ENCODE measurements around the gene PRR5.
A peak's percentile ranks its signal among the peaks of the same experiment; 100 is the strongest.
"Not testable (repeated sequence)": the region's sequence is repeated elsewhere in the genome, so short reads cannot be mapped to it uniquely, and the experiment has no call there.

PRR5 gene

DNA sequence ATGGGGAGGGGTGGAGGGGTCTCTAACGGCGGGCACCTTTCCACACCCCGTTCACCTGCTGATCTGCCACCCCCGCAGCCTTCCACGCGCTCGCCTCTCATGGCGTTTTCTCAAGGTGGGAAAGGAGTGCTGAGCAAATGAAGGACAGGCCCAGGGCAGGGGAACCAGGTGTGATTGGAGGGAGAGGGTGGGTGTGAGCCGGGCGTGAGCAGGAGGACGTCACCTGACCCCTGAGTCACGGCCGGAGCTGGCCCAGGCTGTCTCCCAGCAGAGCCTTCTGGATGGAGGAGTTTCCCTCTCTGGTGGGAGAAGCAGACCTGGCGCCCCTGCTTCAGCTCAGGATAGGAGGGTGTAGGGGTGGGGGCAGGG is 36.3 kb downstream of the PRR5 start:
- Mint-ChIP-seq H3K27ac (peak overlapping the region in 1 of 3 experiments; percentile 62), H3K36me3 (ENCODE audit: low read depth) (no peaks in the 10 kb centered on the region), H3K27me3 (ENCODE audit: low read depth) (peaks cover 10% of the 10 kb centered on the region), H3K4me3 (no peak overlapping the region), H3K4me1 (peaks cover 5% of the 10 kb centered on the region), H3K9me3 (no peaks in the 10 kb centered on the region)
- TF ChIP-seq, protein P1, sequence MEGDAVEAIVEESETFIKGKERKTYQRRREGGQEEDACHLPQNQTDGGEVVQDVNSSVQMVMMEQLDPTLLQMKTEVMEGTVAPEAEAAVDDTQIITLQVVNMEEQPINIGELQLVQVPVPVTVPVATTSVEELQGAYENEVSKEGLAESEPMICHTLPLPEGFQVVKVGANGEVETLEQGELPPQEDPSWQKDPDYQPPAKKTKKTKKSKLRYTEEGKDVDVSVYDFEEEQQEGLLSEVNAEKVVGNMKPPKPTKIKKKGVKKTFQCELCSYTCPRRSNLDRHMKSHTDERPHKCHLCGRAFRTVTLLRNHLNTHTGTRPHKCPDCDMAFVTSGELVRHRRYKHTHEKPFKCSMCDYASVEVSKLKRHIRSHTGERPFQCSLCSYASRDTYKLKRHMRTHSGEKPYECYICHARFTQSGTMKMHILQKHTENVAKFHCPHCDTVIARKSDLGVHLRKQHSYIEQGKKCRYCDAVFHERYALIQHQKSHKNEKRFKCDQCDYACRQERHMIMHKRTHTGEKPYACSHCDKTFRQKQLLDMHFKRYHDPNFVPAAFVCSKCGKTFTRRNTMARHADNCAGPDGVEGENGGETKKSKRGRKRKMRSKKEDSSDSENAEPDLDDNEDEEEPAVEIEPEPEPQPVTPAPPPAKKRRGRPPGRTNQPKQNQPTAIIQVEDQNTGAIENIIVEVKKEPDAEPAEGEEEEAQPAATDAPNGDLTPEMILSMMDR (IDR thresholded peaks at IDR 0.05; ENCODE audit: unreplicated experiment in 3 of 3) = no peak

DNA sequence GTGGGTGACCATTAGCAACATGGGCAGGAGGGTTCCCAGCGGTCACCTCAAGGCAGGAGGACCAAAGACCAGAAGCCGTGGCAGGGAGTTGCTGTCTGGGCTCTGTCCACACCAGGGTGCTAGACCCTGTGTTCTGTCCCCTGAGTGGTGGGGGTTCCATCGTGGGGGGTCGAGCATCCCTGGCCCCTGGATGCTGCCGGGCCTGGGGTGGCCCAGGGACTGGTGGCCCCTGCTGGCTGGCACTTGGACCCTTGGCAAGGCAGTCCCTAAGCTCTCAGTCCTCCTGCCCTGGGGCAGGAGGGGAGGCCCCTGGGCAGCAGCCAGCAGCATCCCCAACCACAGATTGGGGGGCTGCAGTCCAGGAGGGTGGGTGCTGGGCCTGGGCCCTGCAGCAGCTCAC is 37.0 kb downstream of the PRR5 start:
- peaks cover 10% of the 10 kb centered on the region for H3K27me3 Mint-ChIP-seq (ENCODE audit: low read depth)
- H3K36me3 Mint-ChIP-seq (ENCODE audit: low read depth) = no peaks in the 10 kb centered on the region
- peaks cover 10% of the 10 kb centered on the region for H3K4me1 Mint-ChIP-seq
- H3K9me3 Mint-ChIP-seq = no peaks in the 10 kb centered on the region
- no peak overlapping the region for H3K4me3 Mint-ChIP-seq
- TF ChIP-seq, protein P1 (IDR thresholded peaks at IDR 0.05; ENCODE audit: unreplicated experiment in 3 of 3) = no peak
- H3K27ac Mint-ChIP-seq = no peak overlapping the region

DNA sequence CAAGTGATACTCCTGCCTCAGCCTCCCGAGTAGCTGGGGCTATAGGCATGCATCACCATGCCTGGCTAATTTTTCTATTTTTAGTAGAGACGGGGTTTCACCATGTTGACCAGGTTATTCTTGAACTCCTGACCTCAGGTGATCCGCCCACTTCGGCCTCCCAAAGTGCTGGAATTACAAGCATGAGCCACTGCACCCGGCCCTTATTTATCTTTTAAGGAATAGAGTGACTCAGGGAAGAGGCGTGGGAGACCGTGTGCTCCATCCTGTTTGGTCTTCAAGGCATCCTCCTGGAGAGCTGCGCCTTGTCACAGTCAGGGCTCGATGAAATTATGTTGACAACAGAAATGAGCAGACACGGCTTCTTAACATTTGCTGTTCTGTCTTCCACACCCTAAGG is 37.7 kb downstream of the PRR5 start:
- H3K27me3 Mint-ChIP-seq (ENCODE audit: low read depth); H3K4me3 Mint-ChIP-seq; H3K9me3 Mint-ChIP-seq; H3K36me3 Mint-ChIP-seq (ENCODE audit: low read depth): not testable (repeated sequence)
- H3K27ac Mint-ChIP-seq = peak overlapping the region in 1 of 3 experiments; percentile 51
- peaks cover 14% of the 10 kb centered on the region for H3K4me1 Mint-ChIP-seq

DNA sequence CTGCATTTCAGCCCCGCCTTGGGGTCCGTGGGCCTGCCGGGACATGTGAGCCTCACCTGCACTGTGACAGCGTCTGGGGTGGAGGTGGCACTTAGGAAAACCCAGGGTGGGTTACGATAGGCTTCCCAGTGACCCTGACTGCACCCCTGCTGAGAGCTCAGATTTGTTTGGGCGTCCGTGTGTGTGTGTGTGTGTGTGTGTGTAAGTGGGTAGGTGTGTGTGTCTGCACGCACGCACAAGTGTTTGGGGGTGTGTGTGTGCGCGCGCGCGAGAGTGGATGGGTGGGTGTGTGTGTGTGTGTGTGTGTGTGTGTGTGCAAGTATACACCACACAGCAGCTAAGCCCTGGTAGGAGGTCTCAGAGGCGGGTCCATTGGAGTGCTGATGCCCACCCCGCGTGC is 38.3 kb downstream of the PRR5 start:
- no peaks in the 10 kb centered on the region for H3K36me3 Mint-ChIP-seq (ENCODE audit: low read depth)
- peaks cover 17% of the 10 kb centered on the region for H3K4me1 Mint-ChIP-seq
- H3K27ac Mint-ChIP-seq = peak overlapping the region in 1 of 3 experiments; percentile 51
- H3K4me3 Mint-ChIP-seq = no peak overlapping the region
- no peaks in the 10 kb centered on the region for H3K9me3 Mint-ChIP-seq
- TF ChIP-seq, protein P1 (IDR thresholded peaks at IDR 0.05; ENCODE audit: unreplicated experiment in 3 of 3) = no peak
- peaks cover 14% of the 10 kb centered on the region for H3K27me3 Mint-ChIP-seq (ENCODE audit: low read depth)

DNA sequence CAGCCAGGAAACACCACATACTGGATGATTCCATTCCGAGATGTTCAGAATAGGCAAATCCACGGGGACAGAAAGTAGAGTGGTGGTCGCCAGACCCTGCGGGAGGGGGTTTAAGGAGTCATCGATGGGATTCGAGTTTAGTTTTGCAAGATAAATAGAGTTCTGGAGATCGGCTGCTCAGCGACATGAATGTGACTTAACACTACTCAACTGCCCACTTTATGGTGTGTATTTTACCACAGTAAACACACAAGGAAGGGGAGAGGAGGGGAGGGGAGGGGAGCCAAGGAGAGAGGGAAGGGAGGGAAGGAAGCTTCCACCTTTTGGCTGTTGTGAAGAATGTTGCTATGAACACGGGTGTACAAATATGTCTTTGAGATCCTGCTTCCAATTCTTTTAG is 39.9 kb downstream of the PRR5 start:
- TF ChIP-seq, protein P1 (IDR thresholded peaks at IDR 0.05; ENCODE audit: unreplicated experiment in 3 of 3) = no peak
- H3K36me3 Mint-ChIP-seq (ENCODE audit: low read depth) = no peaks in the 10 kb centered on the region
- no peak overlapping the region for H3K27ac Mint-ChIP-seq
- peaks cover 10% of the 10 kb centered on the region for H3K27me3 Mint-ChIP-seq (ENCODE audit: low read depth)
- H3K9me3 Mint-ChIP-seq = no peaks in the 10 kb centered on the region
- H3K4me3 Mint-ChIP-seq = no peak overlapping the region
- peaks cover 27% of the 10 kb centered on the region for H3K4me1 Mint-ChIP-seq

DNA sequence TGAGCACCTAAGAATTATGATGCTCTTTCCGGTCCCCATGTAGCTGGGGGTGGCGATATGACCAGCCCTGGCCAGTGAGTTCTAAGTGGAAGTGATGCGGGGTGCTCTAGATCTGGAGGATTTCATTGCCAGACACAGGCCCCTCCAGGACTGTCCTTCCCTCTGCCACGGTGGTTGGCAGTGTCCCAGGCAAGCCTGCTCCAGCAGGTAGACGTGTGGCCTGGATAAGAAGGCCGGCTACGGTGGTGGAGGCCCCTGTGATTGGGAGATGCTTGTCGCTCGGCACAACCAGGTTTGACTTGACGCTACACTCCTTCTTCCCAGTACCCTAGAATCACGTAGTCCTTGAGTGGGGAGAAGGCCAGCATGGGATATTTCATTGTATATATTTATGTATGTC is 41.2 kb downstream of the PRR5 start:
- Mint-ChIP-seq H3K27ac (peak overlapping the region; percentile 72 to 83 (median 75)), H3K4me3 (no peak overlapping the region), H3K4me1 (peaks cover 31% of the 10 kb centered on the region), H3K36me3 (ENCODE audit: low read depth) (no peaks in the 10 kb centered on the region), H3K9me3 (no peaks in the 10 kb centered on the region), H3K27me3 (ENCODE audit: low read depth) (peaks cover 10% of the 10 kb centered on the region)
- TF ChIP-seq, protein P1 (IDR thresholded peaks at IDR 0.05; ENCODE audit: unreplicated experiment in 3 of 3) = no peak
